ENCODE measurements around the gene PERM1. TPM values are rescaled to one million over a fixed set of nuclear protein-coding genes. Genes with fewer than 3 reads are reported as not detected.

The PERM1 gene
- total and polyA plus RNA-seq, 2 of the 8 experiments (the other 6 are each of a cell fraction or from before 2014, with no cell fraction given), result not detected

DNA sequence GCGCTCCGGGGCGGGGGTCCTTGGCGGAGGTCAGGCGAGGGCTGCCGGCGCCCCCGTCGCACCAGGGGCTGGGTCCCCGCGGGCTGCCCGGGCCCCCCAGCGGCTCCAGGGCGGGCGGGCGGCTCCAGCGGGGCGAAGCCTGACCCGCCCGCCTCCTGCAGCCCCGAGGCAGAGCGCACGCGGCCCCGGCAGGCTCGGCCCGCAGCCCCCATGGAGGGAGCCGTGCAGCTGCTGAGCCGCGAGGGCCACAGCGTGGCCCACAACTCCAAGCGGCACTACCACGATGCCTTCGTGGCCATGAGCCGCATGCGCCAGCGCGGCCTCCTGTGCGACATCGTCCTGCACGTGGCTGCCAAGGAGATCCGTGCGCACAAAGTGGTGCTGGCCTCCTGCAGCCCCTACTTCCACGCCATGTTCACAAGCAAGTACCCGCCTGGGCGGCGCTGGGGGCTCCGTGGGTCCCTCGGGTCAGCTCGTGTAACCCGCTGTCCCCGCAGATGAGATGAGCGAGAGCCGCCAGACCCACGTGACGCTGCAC lies 20.7 kb downstream of the PERM1 start:
- Histone ChIP-seq H3K9me3 (ENCODE audit: insufficient read depth in 2 of 2, low read depth in 1 of 2, low read length in 1 of 2) (no peaks in the 10 kb centered on the region; a peak in 1 of 4 replicates), H2AK5ac (ENCODE audit: low read depth, low read length) (peak overlapping the region; percentile 90; the same call in 1 of the 2 replicates), H3K23me2 (ENCODE audit: low read depth, low read length) (peaks cover 10% of the 10 kb centered on the region), H3K14ac (ENCODE audit: insufficient read length) (no peak overlapping the region), H3K4me2 (ENCODE audit: insufficient read depth in 1 of 2, low read depth in 2 of 2, low read length in 2 of 2) (peak overlapping the region; percentile 60 to 70), H2BK120ac (replicated peaks; ENCODE audit: low read depth, low read length) (no peak overlapping the region), H2BK15ac (ENCODE audit: low read length) (0 out of 2 replicates have a peak overlapping the region, but pooled peaks have one; percentile 72), H2BK12ac (ENCODE audit: low read depth, low read length) (no peak overlapping the region), H3K79me1 (ENCODE audit: low read depth, low read length) (peaks cover 14% of the 10 kb centered on the region), H4K91ac (replicated peaks; ENCODE audit: insufficient read length, low read length) (no peak overlapping the region), H3K27ac (ENCODE audit: low read depth, low read length) (no peak overlapping the region), H3K79me2 (ENCODE audit: control insufficient read depth in 1 of 2, insufficient read depth in 2 of 2, low read length in 2 of 2) (peaks cover 0 to 14% of the 10 kb centered on the region in 2 experiments; a peak in 3 of 4 replicates), H3K56ac (replicated peaks; ENCODE audit: insufficient read length, low read depth, low read length) (no peak overlapping the region), H2BK5ac (ENCODE audit: low read depth, low read length) (no peak overlapping the region; the same call in 1 of the 2 replicates), H4K5ac (ENCODE audit: insufficient read length, low read depth, low read length) (no peak overlapping the region), H3K23ac (ENCODE audit: insufficient read length) (no peak overlapping the region), H3K27me3 (replicated peaks in 1 of 4; ENCODE audit: control insufficient read depth in 3 of 4, extremely low read depth in 1 of 4, insufficient read depth in 3 of 4, low read length in 3 of 4) (peaks cover 4 to 28% (median 20%) of the 10 kb centered on the region in 4 experiments), H3K4ac (replicated peaks; ENCODE audit: insufficient read length, low read depth, low read length) (no peak overlapping the region), H3K4me3 (ENCODE audit: extremely low read depth in 1 of 4, insufficient read depth in 2 of 4, low read depth in 3 of 4, low read length in 4 of 4) (peak overlapping the region; percentile 49 to 100 (median 58)), H3K9ac (replicated peaks in 1 of 4; ENCODE audit: extremely low read depth in 1 of 4, low read depth in 3 of 4, low read length in 3 of 4) (no peak overlapping the region), H3K4me1 (replicated peaks in 1 of 4; ENCODE audit: control insufficient read depth in 3 of 4, insufficient read depth in 4 of 4, low read length in 3 of 4) (peaks cover 0 to 12% (median 3%) of the 10 kb centered on the region in 4 experiments; a peak in 5 of 7 replicates), H4K8ac (ENCODE audit: extremely low read depth, insufficient read depth, low read length) (peak overlapping the region; percentile 79), H3K18ac (ENCODE audit: extremely low read depth, low read length) (peak overlapping the region; percentile 48; the same call in 1 of the 2 replicates), H3K36me3 (ENCODE audit: control insufficient read depth in 2 of 4, insufficient read depth in 4 of 4, low read length in 3 of 4) (peaks cover 2 to 23% (median 14%) of the 10 kb centered on the region in 4 experiments; a peak in 7 of 8 replicates), H2BK20ac (ENCODE audit: low read length) (no peak overlapping the region), H2AFZ (ENCODE audit: low read length) (no peak overlapping the region), H4K20me1 (replicated peaks in 1 of 2; ENCODE audit: control insufficient read depth in 1 of 2, insufficient read depth in 2 of 2, low read length in 2 of 2) (peaks cover 13 to 31% of the 10 kb centered on the region in 2 experiments)
- no peak for DNase-seq (ENCODE audit: low read depth in 1 of 2, low spot score in 2 of 2)
- no peak for FAIRE-seq
- WGBS, 2 experiments (ENCODE audit: extremely low coverage in 1 of 2, insufficient coverage in 1 of 2, insufficient read length in 1 of 2, insufficient replicate concordance in 2 of 2, low coverage in 1 of 2, low lambda C conversion rate in 2 of 2, missing lambda C conversion rate in 1 of 2), result 42% methylated on average over 44 of the region's 56 CpGs; no CpG with 5 or more reads in 1 of the 2 experiments
- TF ChIP-seq EGR1 (IDR thresholded peaks at IDR 0.05; ENCODE audit: borderline replicate concordance, low read depth, low read length) (peak; percentile 82; the same call in 1 of the 2 replicates), YY1 (IDR thresholded peaks at IDR 0.05; ENCODE audit: low read depth, low read length) (no peak), SUZ12 (IDR thresholded peaks at IDR 0.05; ENCODE audit: low read length) (peak; percentile 39; the same call in 1 of the 2 replicates)
- TF ChIP-seq, protein P1, sequence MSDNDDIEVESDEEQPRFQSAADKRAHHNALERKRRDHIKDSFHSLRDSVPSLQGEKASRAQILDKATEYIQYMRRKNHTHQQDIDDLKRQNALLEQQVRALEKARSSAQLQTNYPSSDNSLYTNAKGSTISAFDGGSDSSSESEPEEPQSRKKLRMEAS (IDR thresholded peaks at IDR 0.05), result peak; percentile 98
- TF ChIP-seq, protein P2, sequence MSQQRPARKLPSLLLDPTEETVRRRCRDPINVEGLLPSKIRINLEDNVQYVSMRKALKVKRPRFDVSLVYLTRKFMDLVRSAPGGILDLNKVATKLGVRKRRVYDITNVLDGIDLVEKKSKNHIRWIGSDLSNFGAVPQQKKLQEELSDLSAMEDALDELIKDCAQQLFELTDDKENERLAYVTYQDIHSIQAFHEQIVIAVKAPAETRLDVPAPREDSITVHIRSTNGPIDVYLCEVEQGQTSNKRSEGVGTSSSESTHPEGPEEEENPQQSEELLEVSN (IDR thresholded peaks at IDR 0.05), result peak; percentile 95
- ChIA-PET POLR2A (ENCODE audit: partially characterized antibody) (interaction anchor here (0.5 to 1.2 kb wide), 4 partner anchors 9 to 133 kb away, joined by 4 to 5 read pairs (median 4); no protein-coding TSS in a partner anchor), CTCF (ENCODE audit: partially characterized antibody) (interaction anchor here (0.7 to 2.1 kb wide), 6 partner anchors 13 to 80 kb away, joined by 3 to 8 read pairs (median 3); no protein-coding TSS in a partner anchor)
